Esophagus muscularis mucosa (tissue), 4 donors: ENCODE data around the gene MAGI2. TPM values are rescaled to one million over a fixed set of nuclear protein-coding genes. Genes with fewer than 3 reads are reported as not detected.

ENCODE experiments used
- DNase-seq: peaks from one replicate; pipeline ENCODE4 v3.0.0-alpha.2; 2017; ENCODE audit errors: extremely low spot score
- H3K27ac ChIP-seq, 4 donors: fragments of 200-600 bp; sonication (generic); replicated peaks in 1 of 4; 1 replicate in 3 of 4; 2 replicates in 1 of 4; pipeline ENCODE4 v1.5.1; 2016 to 2019; ENCODE audit warnings: mild to moderate bottlenecking in 1 of 4
- H3K27me3 ChIP-seq, 4 donors: fragments of 200-600 bp; sonication (generic); one replicate each; pipeline versions ENCODE4 v1.5.1 to v1.6.0; 2016 to 2019
- H3K36me3 ChIP-seq, 4 donors: fragments of 200-600 bp; sonication (generic); one replicate each; pipeline ENCODE4 v1.5.1; 2016 to 2019
- H3K4me1 ChIP-seq, 4 donors: fragments of 200-600 bp; sonication (generic); one replicate each; pipeline ENCODE4 v1.5.1; 2016 to 2019
- H3K4me3 ChIP-seq, 4 donors: fragments of 200-600 bp; sonication (generic); 1 replicate in 2 of 4; 2 replicates in 2 of 4; pipeline ENCODE4 v1.5.1; 2016 to 2019; ENCODE audit warnings: mild to moderate bottlenecking in 4 of 4, moderate library complexity in 1 of 4
- H3K9me3 ChIP-seq, 4 donors: fragments of 200-600 bp; sonication (generic); 1 replicate in 3 of 4; 2 replicates in 1 of 4; pipeline ENCODE4 v1.5.1; 2016 to 2019
- EP300 ChIP-seq: sonication (generic); formaldehyde crosslinking; IDR thresholded peaks from one replicate; pipeline ENCODE4 v1.6.1; 2017; ENCODE audit warnings: antibody characterized with exemption
- POLR2A ChIP-seq: fragments of 450-650 bp; IDR thresholded peaks from one replicate; pipeline ENCODE4 v1.6.1; 2017; ENCODE audit warnings: antibody characterized with exemption, moderate library complexity, mild to moderate bottlenecking, low read depth
- POLR2AphosphoS5 ChIP-seq, 2 donors: sonication (generic); formaldehyde crosslinking; IDR thresholded peaks; one replicate each; pipeline ENCODE4 v1.6.1; 2017; ENCODE audit warnings: antibody characterized with exemption in 2 of 2
- WGBS: methylation state at CpG from one replicate; pipeline ENCODE4 v1.1.5; 2018; 5-methylcytosine and 5-hydroxymethylcytosine counted together
- intact Hi-C: fragments of 100-400 bp; cut with DNase I; formaldehyde crosslinking; loops from one replicate; pipeline ENCODE4 v1.15.1; 2023
- total RNA-seq, 4 donors: library from RNA; depleted of rRNA; stranded (reverse); fragments of >200 nt; gene quantifications; one replicate each; pipeline versions ENCODE4 v1.1.0 to v1.2.1, GENCODE V29; 2016
- TF ChIP-seq, protein P1 (sequence below), 3 experiments: fragments of 200-600 bp in 2 of 3; fragments of 450-650 bp in 1 of 3; sonication (generic) in 2 of 3; IDR thresholded peaks; one replicate each; pipeline ENCODE4 v1.5.1; 2017 to 2019; ENCODE audit warnings: antibody characterized with exemption in 3 of 3, mild to moderate bottlenecking in 2 of 3, moderate library complexity in 1 of 3

Gene MAGI2
- total RNA-seq, 4 donors from 2014 or later = 14.4 to 22.3 (median 21.2) TPM

DNA sequence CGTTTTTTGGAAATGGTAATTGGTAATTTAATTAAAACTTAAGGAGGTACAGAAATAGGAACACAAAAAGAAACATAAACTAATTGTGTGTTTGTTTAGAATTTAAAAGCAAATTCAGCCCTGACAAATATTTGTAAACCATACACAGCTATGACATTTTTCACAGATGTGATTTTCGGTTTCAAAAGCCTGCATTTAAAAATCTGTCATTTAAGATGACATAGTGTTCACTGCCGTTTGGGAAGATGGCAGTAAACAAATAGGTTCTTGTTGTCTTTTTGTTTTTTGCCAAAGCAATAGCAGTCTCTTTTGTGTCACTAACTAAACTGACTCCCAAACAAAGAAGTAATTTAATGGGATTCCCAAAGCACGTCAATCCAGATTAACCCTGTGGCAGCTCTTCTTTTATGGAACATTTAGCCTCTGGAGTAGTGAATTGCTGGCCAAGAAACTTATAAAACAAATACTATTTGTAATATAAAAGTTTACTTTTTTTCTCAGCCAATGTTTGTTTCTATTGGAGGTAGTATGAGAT lies 957.3 kb downstream of the MAGI2 start:
- TF ChIP-seq, protein P1, sequence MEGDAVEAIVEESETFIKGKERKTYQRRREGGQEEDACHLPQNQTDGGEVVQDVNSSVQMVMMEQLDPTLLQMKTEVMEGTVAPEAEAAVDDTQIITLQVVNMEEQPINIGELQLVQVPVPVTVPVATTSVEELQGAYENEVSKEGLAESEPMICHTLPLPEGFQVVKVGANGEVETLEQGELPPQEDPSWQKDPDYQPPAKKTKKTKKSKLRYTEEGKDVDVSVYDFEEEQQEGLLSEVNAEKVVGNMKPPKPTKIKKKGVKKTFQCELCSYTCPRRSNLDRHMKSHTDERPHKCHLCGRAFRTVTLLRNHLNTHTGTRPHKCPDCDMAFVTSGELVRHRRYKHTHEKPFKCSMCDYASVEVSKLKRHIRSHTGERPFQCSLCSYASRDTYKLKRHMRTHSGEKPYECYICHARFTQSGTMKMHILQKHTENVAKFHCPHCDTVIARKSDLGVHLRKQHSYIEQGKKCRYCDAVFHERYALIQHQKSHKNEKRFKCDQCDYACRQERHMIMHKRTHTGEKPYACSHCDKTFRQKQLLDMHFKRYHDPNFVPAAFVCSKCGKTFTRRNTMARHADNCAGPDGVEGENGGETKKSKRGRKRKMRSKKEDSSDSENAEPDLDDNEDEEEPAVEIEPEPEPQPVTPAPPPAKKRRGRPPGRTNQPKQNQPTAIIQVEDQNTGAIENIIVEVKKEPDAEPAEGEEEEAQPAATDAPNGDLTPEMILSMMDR (IDR thresholded peaks at IDR 0.05) = no peak
- no peak for TF ChIP-seq POLR2AphosphoS5 (IDR thresholded peaks at IDR 0.05)
- no peak for TF ChIP-seq POLR2A
- no peak for TF ChIP-seq EP300

DNA sequence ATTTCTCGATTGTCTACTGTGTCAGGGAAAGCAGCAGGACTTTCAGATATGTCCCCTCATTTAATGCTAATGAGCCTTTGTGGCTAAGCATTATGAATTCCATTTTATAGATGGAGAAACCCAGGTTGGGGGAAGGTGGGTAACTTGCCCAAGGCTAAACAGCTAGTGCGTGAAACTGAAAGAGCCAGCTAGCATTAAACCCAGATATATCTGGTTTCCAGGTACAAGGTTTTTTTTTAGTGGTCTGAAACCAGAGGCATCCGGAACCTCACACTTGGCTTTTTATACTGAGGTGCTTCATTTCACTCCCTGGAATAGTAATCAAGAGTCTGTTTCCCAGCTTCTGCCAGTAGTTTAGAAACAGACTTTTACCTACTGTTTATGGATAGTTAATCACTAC lies 960.1 kb downstream of the MAGI2 start:
- TF ChIP-seq POLR2A (no peak), POLR2AphosphoS5 (IDR thresholded peaks at IDR 0.05) (no peak), EP300 (no peak)
- TF ChIP-seq, protein P1 (IDR thresholded peaks at IDR 0.05) = no peak
- DNase-seq = no peak
- Histone ChIP-seq H3K36me3 (no peaks in the 10 kb centered on the region), H3K9me3 (no peaks in the 10 kb centered on the region), H3K4me1 (peaks cover 0 to 38% (median 32%) of the 10 kb centered on the region in 4 donors), H3K27me3 (no peaks in the 10 kb centered on the region), H3K27ac (no peak overlapping the region), H3K4me3 (no peak overlapping the region)
- intact Hi-C loops = no loop called here
- WGBS = 61% methylated on average over 3 of the region's 3 CpGs

More for the DNA sequence above, 957.3 kb downstream of the MAGI2 start:
- Histone ChIP-seq H3K36me3 (no peaks in the 10 kb centered on the region), H3K4me1 (peaks cover 0 to 17% (median 15%) of the 10 kb centered on the region in 4 donors), H3K27me3 (no peaks in the 10 kb centered on the region), H3K27ac (no peak overlapping the region), H3K9me3 (no peaks in the 10 kb centered on the region), H3K4me3 (no peak overlapping the region)
- intact Hi-C loops = no loop called here
- DNase-seq = no peak
- WGBS = 84% methylated on average over 4 of the region's 4 CpGs

DNA sequence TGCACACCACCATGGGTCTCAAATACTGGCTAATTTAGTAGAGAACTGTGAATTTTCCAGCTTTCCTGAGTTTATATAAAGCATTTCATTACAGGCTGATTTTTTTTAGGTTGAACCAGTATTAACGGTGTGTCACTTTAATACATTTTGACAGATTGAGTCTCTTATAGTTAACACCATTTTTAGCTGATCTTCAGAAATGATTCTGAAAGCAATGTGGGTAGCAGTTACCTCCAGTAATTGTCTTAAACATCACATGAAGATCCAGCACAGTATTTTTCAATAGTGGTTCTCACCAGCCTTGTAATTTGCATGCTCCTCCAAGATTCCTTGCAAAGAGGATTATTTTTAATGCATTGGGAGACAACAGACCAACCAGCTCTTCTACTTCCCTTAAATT lies 961.3 kb downstream of the MAGI2 start:
- TF ChIP-seq, protein P1 (IDR thresholded peaks at IDR 0.05) = no peak
- no peak for TF ChIP-seq POLR2A
- TF ChIP-seq EP300 = no peak
- TF ChIP-seq POLR2AphosphoS5 (IDR thresholded peaks at IDR 0.05) = no peak
- intact Hi-C loops = no loop called here
- Histone ChIP-seq H3K27ac (no peak overlapping the region), H3K36me3 (no peaks in the 10 kb centered on the region), H3K9me3 (no peaks in the 10 kb centered on the region), H3K27me3 (no peaks in the 10 kb centered on the region), H3K4me3 (no peak overlapping the region), H3K4me1 (peaks cover 0 to 38% (median 32%) of the 10 kb centered on the region in 4 donors)
- DNase-seq = no peak
- WGBS = 81% methylated on average over 1 of the region's 1 CpG

DNA sequence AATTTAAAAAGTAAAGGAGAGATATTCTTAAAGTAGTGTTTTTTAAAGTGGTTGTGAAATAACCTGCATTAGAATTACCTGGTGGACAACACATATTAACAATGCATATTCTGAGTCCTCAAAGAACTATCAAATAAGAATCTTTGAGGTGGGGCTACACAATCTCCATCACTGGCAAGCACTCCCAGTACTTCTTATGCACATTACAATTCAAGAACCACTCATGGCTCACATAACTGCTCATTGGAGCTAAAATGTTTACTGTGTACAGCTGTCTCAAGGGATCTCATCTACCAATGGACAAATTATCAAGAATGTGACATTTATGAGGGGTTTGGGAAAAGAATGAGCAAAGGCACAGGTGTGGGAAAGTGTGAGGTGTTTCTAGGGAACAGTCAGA lies 962.9 kb downstream of the MAGI2 start:
- H3K36me3 ChIP-seq = no peaks in the 10 kb centered on the region
- no peak for DNase-seq
- no peaks in the 10 kb centered on the region for H3K27me3 ChIP-seq
- intact Hi-C loops = no loop called here
- H3K4me3 ChIP-seq = no peak overlapping the region
- H3K4me1 ChIP-seq = peaks cover 0 to 38% (median 32%) of the 10 kb centered on the region in 4 donors
- TF ChIP-seq, protein P1 (IDR thresholded peaks at IDR 0.05) = no peak
- TF ChIP-seq POLR2A (no peak), POLR2AphosphoS5 (IDR thresholded peaks at IDR 0.05) (no peak), EP300 (no peak)
- H3K9me3 ChIP-seq = no peaks in the 10 kb centered on the region
- H3K27ac ChIP-seq = no peak overlapping the region
